Astrocyte of the cerebellum (primary cell): Measurements from ENCODE around the gene CDK2AP2.
A peak's percentile ranks its signal among the peaks of the same experiment; 100 is the strongest.

ENCODE experiments used
- DNase-seq: peaks from one replicate; pipeline ENCODE4 v3.0.0-alpha.2; 2011; ENCODE audit warnings: low read depth
- H3K4me3 ChIP-seq: 2 replicates; pipeline ENCODE4 v1.5.1; 2011; ENCODE audit warnings: mild to moderate bottlenecking, low read depth, low read length, moderate library complexity
- CTCF ChIP-seq: IDR thresholded peaks from 2 replicates; pipeline ENCODE4 v1.5.1; 2012; ENCODE audit warnings: low read length, low read depth, moderate library complexity, mild to moderate bottlenecking; ENCODE audit errors: missing control alignments
- in situ Hi-C: cut with HindIII; loops from 2 replicates; pipeline ENCODE4 v1.10.0; 2017; ENCODE audit warnings: low sequenced_read_pairs

Gene CDK2AP2

GRCh38 chr11:67504005-67504949 is 3.7 kb downstream of the CDK2AP2 start:
- no peak for TF ChIP-seq CTCF
- peak overlapping the region; percentile 56 for H3K4me3 ChIP-seq
- no peak for DNase-seq
- in situ Hi-C loops: no loop called here

GRCh38 chr11:67503119-67504004 is 4.6 kb downstream of the CDK2AP2 start:
- in situ Hi-C loops: no loop called here

GRCh38 chr11:67502328-67502979 is 5.5 kb downstream of the CDK2AP2 start:
- in situ Hi-C loops: no loop called here
- no peak overlapping the region for H3K4me3 ChIP-seq
- no peak for DNase-seq
- no peak for TF ChIP-seq CTCF

More at GRCh38 chr11:67503119-67504004, 4.6 kb downstream of the CDK2AP2 start:
- DNase-seq: no peak
- H3K4me3 ChIP-seq: peak overlapping the region; percentile 56
- TF ChIP-seq CTCF: no peak

- in situ Hi-C loops: no loop called here
- no peak for TF ChIP-seq CTCF
- no peak overlapping the region for H3K4me3 ChIP-seq
- DNase-seq: no peak
Measured at GRCh38 chr11:67501854-67502253, 6.1 kb downstream of the CDK2AP2 start.

- H3K4me3 ChIP-seq: no peak overlapping the region
- no peak for TF ChIP-seq CTCF
- in situ Hi-C loops: no loop called here
- no peak for DNase-seq
Measured at GRCh38 chr11:67500831-67501715, 6.9 kb downstream of the CDK2AP2 start.
